Smooth muscle cell of the umbilical artery (primary cell): Measurements from ENCODE around the gene RHO. TPM values are rescaled to one million over a fixed set of nuclear protein-coding genes. Genes with fewer than 3 reads are reported as not detected.

Experiments
- total RNA-seq: library from RNA; depleted of rRNA; stranded (reverse); fragments of >200 nt; gene quantifications from 2 replicates; pipeline ENCODE4 v1.2.3, GENCODE V29; 2014

The RHO gene
- total RNA-seq: not detected in 2 replicates

GRCh38 chr3:129528589-129529100, at the start of gene RHO:
Gene RHO (plus strand): TSS chr3:129528639. CDS start chr3:129528734, 95 bp downstream.

GRCh38 chr3:129543156-129543790, 14.8 kb downstream of the RHO start, which contains the start of gene H1-8:
Gene H1-8 (plus strand): TSS chr3:129543175. CDS start chr3:129543219, 44 bp downstream.

Other genes with a start within 250 kb of the RHO start
- 9.8 and 18.5 TPM in 2 replicates for gene HMCES, start 249.8 kb upstream of the RHO start, total RNA-seq
- gene EFCAB12, start 100.0 kb upstream of the RHO start, total RNA-seq: 0.05 TPM in 1 of 2 replicates, not detected in the other
- 21.9 and 28.8 TPM in 2 replicates for gene MBD4, start 88.7 kb upstream of the RHO start, total RNA-seq
- 22.1 and 26.4 TPM in 2 replicates for gene IFT122, start 88.4 kb upstream of the RHO start, total RNA-seq
- not detected in 2 replicates for gene H1-8, start 14.5 kb downstream of the RHO start, total RNA-seq
- 97.4 and 163 TPM in 2 replicates for gene PLXND1, start 78.0 kb downstream of the RHO start, total RNA-seq